Left ventricle myocardium inferior (tissue), 1 donor: ENCODE results near the gene CNTNAP2. TPM values are rescaled to one million over a fixed set of nuclear protein-coding genes. Genes with fewer than 3 reads are reported as not detected.
"Not testable (repeated sequence)": the region's sequence is repeated elsewhere in the genome, so short reads cannot be mapped to it uniquely, and the experiment has no call there.

Source experiments
- DNase-seq: peaks from one replicate; pipeline ENCODE4 v3.0.0-alpha.2; 2020
- H3K27ac ChIP-seq: fragments of 200-600 bp; replicated peaks from 2 replicates; pipeline ENCODE4 v1.8.0; 2021
- H3K27me3 ChIP-seq: fragments of 200-600 bp; 2 replicates; pipeline ENCODE4 v1.8.0; 2021; ENCODE audit warnings: low read depth
- H3K36me3 ChIP-seq: fragments of 200-600 bp; 2 replicates; pipeline ENCODE4 v1.8.0; 2021
- H3K4me1 ChIP-seq: fragments of 200-600 bp; 2 replicates; pipeline ENCODE4 v1.8.0; 2021
- H3K4me3 ChIP-seq: fragments of 200-600 bp; 2 replicates; pipeline ENCODE4 v1.8.0; 2021; ENCODE audit warnings: mild to moderate bottlenecking, moderate library complexity
- H3K9me3 ChIP-seq: fragments of 200-600 bp; replicated peaks from 2 replicates; pipeline ENCODE4 v1.8.0; 2021
- intact Hi-C: fragments of 100-400 bp; cut with micrococcal nuclease; formaldehyde crosslinking; loops from one replicate; pipeline ENCODE4 v1.11.0; 2022
- total RNA-seq: library from RNA; stranded (reverse); fragmentation: NEBNext Ultra II Directional; extraction: Animal tissue kit (Norgen Biotek cat#: 25700); gene quantifications from one replicate; pipeline ENCODE4 v1.2.1, GENCODE V29; 2021
- TF ChIP-seq, protein P1 (sequence below): fragments of 200-600 bp; IDR thresholded peaks from 2 replicates; pipeline ENCODE4 v1.8.0; 2021; ENCODE audit warnings: antibody characterized with exemption, mild to moderate bottlenecking, borderline replicate concordance
- donor health status: DM: no; HTN: yes; CAD: no; lungs with severe emphysema.

The CNTNAP2 gene
- total RNA-seq, 1 donor from 2014 or later, result 0.99 TPM

DNA sequence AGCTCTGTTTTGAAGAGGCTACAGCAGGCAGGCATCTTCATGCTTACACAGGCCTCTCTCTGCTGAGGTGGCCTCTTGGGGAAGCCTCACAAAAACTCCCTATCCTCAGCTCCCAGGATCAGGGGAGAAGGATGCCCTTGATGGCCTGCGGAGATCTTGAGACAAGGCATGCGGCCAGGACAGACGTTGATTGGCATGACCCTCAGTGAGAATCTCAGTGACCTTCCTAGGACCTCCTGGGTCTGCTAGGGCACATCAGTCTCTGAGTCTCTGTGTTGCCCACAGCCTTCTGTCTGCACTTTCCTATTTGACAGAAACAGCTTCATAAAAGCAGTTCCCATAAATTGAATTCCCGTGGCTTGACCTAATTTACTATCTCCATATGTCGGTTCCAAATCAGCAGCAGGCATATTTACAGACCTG is 1468.2 kb downstream of the CNTNAP2 start:
- no peaks in the 10 kb centered on the region for H3K27me3 ChIP-seq
- no peaks in the 10 kb centered on the region for H3K4me1 ChIP-seq
- no peaks in the 10 kb centered on the region for H3K9me3 ChIP-seq
- no peaks in the 10 kb centered on the region for H3K36me3 ChIP-seq
- H3K4me3 ChIP-seq, result no peak overlapping the region
- no peak overlapping the region for H3K27ac ChIP-seq
- intact Hi-C loops, result no loop called here
- DNase-seq, result no peak
- TF ChIP-seq, protein P1, sequence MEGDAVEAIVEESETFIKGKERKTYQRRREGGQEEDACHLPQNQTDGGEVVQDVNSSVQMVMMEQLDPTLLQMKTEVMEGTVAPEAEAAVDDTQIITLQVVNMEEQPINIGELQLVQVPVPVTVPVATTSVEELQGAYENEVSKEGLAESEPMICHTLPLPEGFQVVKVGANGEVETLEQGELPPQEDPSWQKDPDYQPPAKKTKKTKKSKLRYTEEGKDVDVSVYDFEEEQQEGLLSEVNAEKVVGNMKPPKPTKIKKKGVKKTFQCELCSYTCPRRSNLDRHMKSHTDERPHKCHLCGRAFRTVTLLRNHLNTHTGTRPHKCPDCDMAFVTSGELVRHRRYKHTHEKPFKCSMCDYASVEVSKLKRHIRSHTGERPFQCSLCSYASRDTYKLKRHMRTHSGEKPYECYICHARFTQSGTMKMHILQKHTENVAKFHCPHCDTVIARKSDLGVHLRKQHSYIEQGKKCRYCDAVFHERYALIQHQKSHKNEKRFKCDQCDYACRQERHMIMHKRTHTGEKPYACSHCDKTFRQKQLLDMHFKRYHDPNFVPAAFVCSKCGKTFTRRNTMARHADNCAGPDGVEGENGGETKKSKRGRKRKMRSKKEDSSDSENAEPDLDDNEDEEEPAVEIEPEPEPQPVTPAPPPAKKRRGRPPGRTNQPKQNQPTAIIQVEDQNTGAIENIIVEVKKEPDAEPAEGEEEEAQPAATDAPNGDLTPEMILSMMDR, result no peak

DNA sequence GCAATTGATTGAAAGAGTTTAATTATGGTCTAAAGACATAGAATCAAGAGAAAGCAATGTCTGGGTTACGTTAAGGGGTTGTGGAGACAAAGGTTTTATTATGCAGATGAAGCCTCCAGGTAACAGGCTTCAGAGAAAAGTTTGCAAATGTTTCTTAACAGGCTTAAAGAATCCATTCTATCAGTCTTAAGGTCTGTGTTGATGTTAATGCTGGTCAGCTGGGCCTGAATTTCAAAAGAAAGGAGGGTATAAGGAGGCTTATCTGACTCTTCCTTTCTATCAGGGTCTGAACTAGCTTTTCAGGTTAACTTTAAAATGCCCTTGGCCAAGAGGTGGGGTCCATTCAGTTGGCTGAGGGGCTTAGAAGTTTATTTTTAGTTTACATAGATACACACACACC is 1469.5 kb downstream of the CNTNAP2 start:
- no peaks in the 10 kb centered on the region for H3K36me3 ChIP-seq
- H3K4me3 ChIP-seq, result no peak overlapping the region
- H3K9me3 ChIP-seq, result no peaks in the 10 kb centered on the region
- H3K27me3 ChIP-seq, result no peaks in the 10 kb centered on the region
- DNase-seq, result no peak
- intact Hi-C loops, result no loop called here
- TF ChIP-seq, protein P1, result no peak
- no peak overlapping the region for H3K27ac ChIP-seq
- H3K4me1 ChIP-seq, result no peaks in the 10 kb centered on the region

DNA sequence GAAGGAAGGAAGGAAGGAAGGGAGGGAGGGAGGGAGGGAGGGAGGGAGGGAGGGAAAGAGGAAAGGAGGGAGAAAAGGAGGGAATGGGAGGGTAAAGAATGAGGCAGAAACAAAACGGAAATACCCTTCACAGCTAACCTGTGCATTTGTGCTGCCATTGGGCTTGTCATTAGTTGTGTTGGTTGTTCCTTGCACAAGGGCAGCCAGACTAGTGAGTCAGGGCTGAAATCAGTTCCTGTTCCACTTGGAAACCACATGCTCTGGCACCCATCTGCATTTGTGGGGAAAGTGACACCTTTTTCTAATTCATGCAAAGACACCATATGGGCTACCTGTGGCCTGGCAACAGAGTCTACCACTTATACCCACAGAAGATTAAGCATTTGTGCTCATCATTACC is 1469.9 kb downstream of the CNTNAP2 start:
- intact Hi-C loops, result no loop called here
- no peaks in the 10 kb centered on the region for H3K27me3 ChIP-seq
- H3K27ac ChIP-seq, result no peak overlapping the region
- TF ChIP-seq, protein P1, result no peak
- H3K4me1 ChIP-seq, result no peaks in the 10 kb centered on the region
- DNase-seq, result no peak
- H3K9me3 ChIP-seq, result no peaks in the 10 kb centered on the region
- H3K36me3 ChIP-seq, result no peaks in the 10 kb centered on the region
- H3K4me3 ChIP-seq, result no peak overlapping the region

DNA sequence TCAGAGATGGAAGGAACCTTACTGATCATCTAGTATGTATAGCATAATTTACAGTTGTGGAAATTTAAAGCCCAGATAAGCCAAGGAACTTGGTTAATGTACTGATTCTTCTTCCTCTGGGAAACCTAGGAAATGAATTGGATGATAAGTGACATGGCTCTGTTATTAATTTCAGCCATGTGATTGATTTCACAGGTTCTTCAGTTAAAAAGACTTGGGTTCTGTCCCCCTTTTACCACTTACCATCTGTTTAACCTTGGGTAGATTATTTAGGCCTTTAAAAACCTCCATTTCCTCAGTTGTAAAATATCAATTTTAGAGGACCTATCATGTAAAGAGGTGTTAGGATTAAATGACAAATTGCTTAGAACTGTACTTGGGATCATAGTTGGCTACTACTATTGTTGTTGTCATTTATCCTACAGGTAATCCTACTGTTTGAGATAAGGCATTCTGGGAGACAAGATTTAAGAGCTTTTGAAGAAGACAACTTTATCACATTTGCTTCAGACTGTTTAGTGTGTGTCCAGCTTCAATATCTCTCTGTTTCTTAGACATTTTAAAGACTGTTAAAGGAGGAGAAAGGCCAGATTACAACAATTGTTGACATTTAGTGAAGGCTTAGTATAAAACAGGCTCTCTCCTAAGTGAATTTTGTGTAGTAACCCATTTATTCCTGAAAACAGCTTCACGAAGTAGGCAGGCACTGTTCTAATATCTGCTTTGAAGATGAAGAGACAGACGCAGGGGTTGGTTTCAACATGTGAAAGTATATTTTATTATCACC is 1476.9 kb downstream of the CNTNAP2 start:
- TF ChIP-seq, protein P1, result no peak
- Histone ChIP-seq H3K36me3 (no peaks in the 10 kb centered on the region), H3K4me1 (no peaks in the 10 kb centered on the region), H3K4me3 (no peak overlapping the region), H3K27me3 (no peaks in the 10 kb centered on the region), H3K9me3 (peaks cover 3% of the 10 kb centered on the region), H3K27ac (no peak overlapping the region)
- no peak for DNase-seq
- intact Hi-C loops, result no loop called here

DNA sequence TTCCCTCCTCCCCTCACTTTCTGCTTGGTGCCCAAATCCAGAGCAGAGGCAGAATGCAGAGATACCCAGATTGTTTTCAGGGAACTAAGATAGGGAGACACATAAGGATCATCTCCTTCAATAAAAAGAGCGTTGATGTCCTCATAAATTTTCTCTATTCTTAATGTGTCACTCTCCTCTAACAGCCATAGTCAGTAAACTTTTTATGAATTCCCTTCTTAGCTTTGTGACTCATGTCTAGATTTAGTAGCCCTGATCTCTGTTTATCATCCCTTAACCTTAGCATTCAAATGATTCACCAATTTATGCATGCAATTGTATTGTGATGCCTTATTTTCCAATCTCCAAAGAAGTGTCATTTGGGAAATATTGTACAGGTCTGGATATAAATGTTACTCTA is 1478.4 kb downstream of the CNTNAP2 start:
- TF ChIP-seq, protein P1, result no peak
- no peaks in the 10 kb centered on the region for H3K27me3 ChIP-seq
- no peaks in the 10 kb centered on the region for H3K4me1 ChIP-seq
- intact Hi-C loops, result no loop called here
- no peak for DNase-seq
- no peak overlapping the region for H3K27ac ChIP-seq
- H3K36me3 ChIP-seq, result no peaks in the 10 kb centered on the region
- no peak overlapping the region for H3K4me3 ChIP-seq
- H3K9me3 ChIP-seq, result peaks cover 9% of the 10 kb centered on the region

DNA sequence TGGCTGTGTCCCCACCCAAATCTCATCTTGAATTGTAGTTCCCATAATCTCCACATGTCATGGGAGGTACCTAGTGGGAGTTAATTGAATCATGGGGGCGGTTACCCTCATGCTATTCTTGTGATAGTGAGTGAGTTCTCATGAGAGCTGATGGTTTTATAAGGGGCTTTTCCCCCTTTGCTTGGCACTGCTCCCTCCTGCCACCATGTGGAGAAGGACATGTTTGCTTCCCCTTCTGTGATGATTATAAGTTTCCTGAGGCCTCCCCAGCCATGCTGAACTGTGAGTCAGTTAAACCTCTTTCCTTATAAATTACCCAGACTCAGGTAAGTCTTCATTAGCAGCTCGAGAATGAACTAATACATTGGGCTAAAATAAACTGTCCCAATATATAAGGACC is 1482.1 kb downstream of the CNTNAP2 start:
- H3K4me3 ChIP-seq, H3K27ac ChIP-seq, DNase-seq, H3K27me3 ChIP-seq, H3K9me3 ChIP-seq, H3K4me1 ChIP-seq, H3K36me3 ChIP-seq, intact Hi-C loops: not testable (repeated sequence)
